Progenitor cell of endocrine pancreas (in vitro differentiated cells): ENCODE data around the gene THRB. TPM values are rescaled to one million over a fixed set of nuclear protein-coding genes. Genes with fewer than 3 reads are reported as not detected.

ENCODE experiments used
- DNase-seq: peaks from one replicate; pipeline ENCODE4 v3.0.0; 2021; ENCODE audit warnings: low spot score; ENCODE audit not compliant: unreplicated experiment
- H3K27ac Mint-ChIP-seq: 2 replicates; pipeline ENCODE4 v1.8.0; 2021; ENCODE audit warnings: mild to moderate bottlenecking, moderate library complexity, mixed read lengths
- H3K27me3 Mint-ChIP-seq: 2 replicates; pipeline ENCODE4 v1.8.0; 2021; ENCODE audit warnings: mixed read lengths
- H3K36me3 Mint-ChIP-seq: 2 replicates; pipeline ENCODE4 v1.8.0; 2022; ENCODE audit warnings: mixed read lengths; ENCODE audit not compliant: insufficient read depth
- H3K4me1 Mint-ChIP-seq: 2 replicates; pipeline ENCODE4 v1.8.0; 2021; ENCODE audit warnings: low read depth, mixed read lengths
- H3K4me3 Mint-ChIP-seq: 2 replicates; pipeline ENCODE4 v1.8.0; 2021; ENCODE audit warnings: low read depth, mild to moderate bottlenecking, moderate library complexity, mixed read lengths
- H3K9me3 Mint-ChIP-seq: 2 replicates; pipeline ENCODE4 v1.8.0; 2021; ENCODE audit warnings: low read depth, mixed read lengths
- CTCF ChIP-seq: fragments of 200-600 bp; sonication (generic); IDR thresholded peaks from one replicate; pipeline ENCODE4 v1.5.0; 2021; ENCODE audit warnings: antibody characterized with exemption, mild to moderate bottlenecking; ENCODE audit not compliant: unreplicated experiment
- total RNA-seq: library from RNA; stranded (reverse); gene quantifications from 2 replicates; pipeline ENCODE4 v1.2.1, GENCODE V29; 2021

THRB gene
- total RNA-seq, 1 donor from 2014 or later, result 19.7 TPM

GRCh38 chr3:24211381-24211780 lies 283.3 kb downstream of the THRB start:
- no peak overlapping the region for H3K4me3 Mint-ChIP-seq
- no peaks in the 10 kb centered on the region for H3K4me1 Mint-ChIP-seq
- DNase-seq, result no peak
- H3K27ac Mint-ChIP-seq, result no peak overlapping the region
- peaks cover 7% of the 10 kb centered on the region for H3K36me3 Mint-ChIP-seq
- H3K9me3 Mint-ChIP-seq, result peaks cover 5% of the 10 kb centered on the region
- no peaks in the 10 kb centered on the region for H3K27me3 Mint-ChIP-seq
- no peak for TF ChIP-seq CTCF

GRCh38 chr3:24202071-24202470 lies 292.6 kb downstream of the THRB start:
- H3K27me3 Mint-ChIP-seq, result no peaks in the 10 kb centered on the region
- no peak overlapping the region for H3K27ac Mint-ChIP-seq
- no peak for DNase-seq
- H3K9me3 Mint-ChIP-seq, result peaks cover 12% of the 10 kb centered on the region
- H3K4me3 Mint-ChIP-seq, result no peak overlapping the region
- no peak for TF ChIP-seq CTCF
- peaks cover 4% of the 10 kb centered on the region for H3K4me1 Mint-ChIP-seq
- H3K36me3 Mint-ChIP-seq, result peaks cover 4% of the 10 kb centered on the region

- H3K27ac Mint-ChIP-seq, result no peak overlapping the region
- no peak overlapping the region for H3K4me3 Mint-ChIP-seq
- no peak for DNase-seq
- H3K36me3 Mint-ChIP-seq, result peaks cover 4% of the 10 kb centered on the region
- no peaks in the 10 kb centered on the region for H3K27me3 Mint-ChIP-seq
- TF ChIP-seq CTCF, result no peak
- H3K9me3 Mint-ChIP-seq, result peaks cover 10% of the 10 kb centered on the region
- H3K4me1 Mint-ChIP-seq, result peaks cover 4% of the 10 kb centered on the region
These were observed 293.3 kb downstream of the THRB start for GRCh38 chr3:24201301-24201700.

GRCh38 chr3:24199775-24200247 lies 294.8 kb downstream of the THRB start:
- Mint-ChIP-seq H3K4me1 (peaks cover 4% of the 10 kb centered on the region), H3K36me3 (peaks cover 4% of the 10 kb centered on the region), H3K27ac (no peak overlapping the region), H3K9me3 (peaks cover 7% of the 10 kb centered on the region), H3K27me3 (no peaks in the 10 kb centered on the region), H3K4me3 (no peak overlapping the region)
- no peak for TF ChIP-seq CTCF
- DNase-seq, result no peak

GRCh38 chr3:24199300-24199699 lies 295.4 kb downstream of the THRB start:
- Mint-ChIP-seq H3K9me3 (peaks cover 2% of the 10 kb centered on the region), H3K4me3 (no peak overlapping the region), H3K4me1 (peaks cover 4% of the 10 kb centered on the region), H3K27ac (no peak overlapping the region), H3K27me3 (no peaks in the 10 kb centered on the region), H3K36me3 (peaks cover 4% of the 10 kb centered on the region)
- DNase-seq, result no peak
- no peak for TF ChIP-seq CTCF
